NCI-H526 (cell line): ENCODE results near the gene DNAH3.
"Not testable (repeated sequence)": the region's sequence is repeated elsewhere in the genome, so short reads cannot be mapped to it uniquely, and the experiment has no call there.

Source experiments
- DNase-seq, 2 experiments: peaks; one replicate each; lab custom pipeline; 2025; lab: John Stamatoyannopoulos, UW

DNAH3 gene

DNA sequence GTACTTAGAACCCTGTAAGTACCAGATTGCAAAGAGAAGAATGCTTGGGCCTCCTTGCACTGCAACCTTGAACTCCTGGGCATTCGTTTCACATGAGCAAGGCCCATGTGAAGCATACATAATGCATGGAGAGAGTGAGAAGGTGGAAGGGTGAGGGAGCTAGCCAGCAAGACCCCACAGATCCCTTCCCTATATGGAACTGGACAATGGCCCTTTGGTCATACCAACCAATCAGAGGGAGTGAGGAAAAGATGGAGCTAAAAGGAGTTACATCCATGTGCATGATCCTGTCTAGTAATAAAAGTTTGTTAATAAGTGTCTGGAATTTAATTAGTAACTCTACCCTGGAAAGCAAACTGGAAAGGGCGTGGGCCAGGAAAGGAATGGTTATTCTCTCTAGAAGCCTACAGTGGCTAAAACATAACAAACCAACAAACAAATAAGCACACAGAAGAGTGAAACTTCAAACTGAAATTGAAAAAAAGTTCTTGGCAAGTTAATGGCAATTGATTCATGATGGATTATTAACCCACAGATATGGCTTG, 29.6 kb downstream of the DNAH3 start:
- DNase-seq: no peak

DNA sequence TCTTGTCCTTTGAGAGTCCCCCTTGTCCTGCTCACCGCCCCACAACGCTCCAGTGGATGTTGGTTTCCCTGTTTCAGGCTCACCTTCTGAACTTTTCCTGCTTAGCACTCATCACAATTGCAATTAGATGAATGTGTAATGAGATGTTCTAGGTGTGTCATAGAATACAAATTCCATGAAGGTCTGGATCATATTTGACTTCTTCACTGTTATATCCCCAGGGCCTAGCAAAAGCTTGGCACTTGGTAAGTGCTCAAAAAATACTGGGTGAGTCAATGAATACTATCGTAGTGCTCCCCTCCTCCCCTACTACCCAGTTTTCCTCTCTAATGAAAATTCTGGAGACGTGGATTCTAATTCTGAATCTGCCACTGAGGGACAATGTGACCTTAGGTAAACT, 33.1 kb downstream of the DNAH3 start:
- DNase-seq: no peak

GRCh38 chr16:21116148-21116693, 34.4 kb downstream of the DNAH3 start:
- DNase-seq: no peak

- not testable (repeated sequence) for DNase-seq
These were observed 35.1 kb downstream of the DNAH3 start for GRCh38 chr16:21115551-21115950.

- no peak for DNase-seq
These were observed 46.4 kb downstream of the DNAH3 start for GRCh38 chr16:21103941-21104860.

DNA sequence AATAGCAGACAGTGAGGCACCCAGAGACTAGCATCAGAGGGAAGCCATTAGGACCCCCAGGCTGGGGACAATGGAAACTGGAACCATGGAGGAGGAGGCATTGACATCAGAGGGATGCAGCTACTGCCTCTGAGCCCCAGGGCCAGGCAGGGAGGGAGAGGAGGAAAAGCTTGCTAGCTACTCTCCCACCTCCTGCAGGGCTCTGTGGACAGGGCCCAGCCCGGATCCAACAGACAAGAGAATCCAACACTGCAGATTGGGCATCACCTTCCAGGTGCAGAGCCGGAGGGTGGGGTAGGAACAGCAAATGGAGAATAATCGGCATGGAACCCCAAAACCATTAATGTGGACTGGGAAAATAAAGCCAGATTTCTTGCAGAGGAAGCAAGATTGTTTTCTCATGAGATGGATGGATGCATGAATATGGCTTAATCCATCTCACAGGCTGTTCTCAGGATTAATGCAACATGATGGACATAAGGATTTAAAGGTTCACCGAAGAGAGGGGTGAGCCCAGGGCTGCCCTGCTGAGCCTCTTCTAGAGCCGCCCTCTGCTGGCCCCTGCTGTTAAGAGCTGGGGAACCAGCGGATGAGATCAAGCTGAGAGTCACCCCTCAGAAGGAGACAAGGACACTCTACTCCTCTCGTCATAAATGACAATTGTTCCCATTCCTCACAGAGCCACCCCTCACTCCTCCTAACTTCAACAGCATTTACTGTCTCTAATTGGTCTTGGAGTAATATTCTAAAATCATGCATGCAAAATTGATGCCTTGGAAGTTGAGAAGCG, 48.8 kb downstream of the DNAH3 start:
- DNase-seq: peak; percentile 3 to 44

- DNase-seq: no peak
These were observed 50.2 kb downstream of the DNAH3 start for GRCh38 chr16:21100447-21100846.

- no peak for DNase-seq
These were observed 53.5 kb downstream of the DNAH3 start for GRCh38 chr16:21097151-21097550.

DNA sequence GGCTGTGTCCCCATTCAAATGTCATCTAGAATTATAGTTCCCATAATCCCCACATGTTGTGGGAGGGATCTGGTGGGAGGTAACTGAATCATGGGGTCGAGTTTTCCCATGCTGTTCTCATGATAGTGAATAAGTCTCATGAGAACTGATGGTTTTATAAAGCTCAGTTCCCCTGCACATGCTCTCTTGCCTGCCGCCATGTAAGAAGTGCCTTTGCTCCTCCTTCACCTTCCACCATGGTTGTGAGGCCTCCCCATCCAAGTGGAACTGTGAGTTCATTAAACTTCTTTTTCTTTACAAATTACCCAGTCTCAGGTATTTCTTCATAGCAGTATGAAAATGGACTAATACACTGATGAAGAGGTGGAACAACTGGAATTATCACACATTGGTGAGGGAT, 55.9 kb downstream of the DNAH3 start:
- DNase-seq: not testable (repeated sequence)

- no peak for DNase-seq
These were observed 57.7 kb downstream of the DNAH3 start for GRCh38 chr16:21092951-21093350.

DNA sequence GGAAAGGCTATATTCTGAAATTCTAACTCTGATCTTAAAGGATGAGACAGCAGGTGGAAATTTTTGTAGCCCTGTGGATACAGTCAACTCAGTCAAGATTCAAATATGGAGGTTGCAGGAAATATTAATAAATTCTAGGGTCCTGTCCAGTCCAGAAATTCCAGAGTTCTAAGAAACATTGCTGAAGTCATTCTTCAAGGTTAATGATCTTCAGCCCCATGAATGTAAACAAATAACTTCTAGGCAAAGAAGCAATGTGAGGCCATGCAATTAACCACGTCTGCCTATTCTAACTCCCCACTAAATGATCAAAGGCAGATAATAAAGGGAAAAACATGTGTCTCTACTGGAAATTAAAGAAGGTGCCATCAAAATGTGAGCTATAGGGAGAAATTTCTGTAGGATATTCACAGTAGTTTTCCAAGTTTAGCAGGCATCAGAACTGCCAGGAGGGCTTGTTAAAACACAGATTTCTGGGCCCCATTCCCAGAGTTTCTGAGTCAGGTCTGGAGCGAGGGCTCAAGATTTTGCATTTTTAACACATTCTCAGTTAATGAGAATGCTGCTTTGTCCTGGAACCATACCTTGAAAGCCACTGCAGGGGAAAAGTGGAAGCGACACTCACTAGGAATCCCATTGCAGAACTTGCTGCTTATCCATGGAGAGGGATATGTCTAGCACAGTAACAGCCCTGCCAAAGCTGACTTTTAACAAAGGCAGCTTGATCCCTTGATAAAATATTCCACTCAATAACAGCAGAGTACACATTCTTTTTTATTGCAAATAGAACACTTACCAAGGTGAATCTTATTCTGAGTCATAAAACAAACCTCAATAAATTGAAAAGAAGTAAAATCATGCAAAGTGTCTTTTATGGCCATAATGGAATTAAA, 61.8 kb downstream of the DNAH3 start:
- no peak for DNase-seq

- no peak for DNase-seq
These were observed 62.5 kb downstream of the DNAH3 start for GRCh38 chr16:21088143-21088542.

DNA sequence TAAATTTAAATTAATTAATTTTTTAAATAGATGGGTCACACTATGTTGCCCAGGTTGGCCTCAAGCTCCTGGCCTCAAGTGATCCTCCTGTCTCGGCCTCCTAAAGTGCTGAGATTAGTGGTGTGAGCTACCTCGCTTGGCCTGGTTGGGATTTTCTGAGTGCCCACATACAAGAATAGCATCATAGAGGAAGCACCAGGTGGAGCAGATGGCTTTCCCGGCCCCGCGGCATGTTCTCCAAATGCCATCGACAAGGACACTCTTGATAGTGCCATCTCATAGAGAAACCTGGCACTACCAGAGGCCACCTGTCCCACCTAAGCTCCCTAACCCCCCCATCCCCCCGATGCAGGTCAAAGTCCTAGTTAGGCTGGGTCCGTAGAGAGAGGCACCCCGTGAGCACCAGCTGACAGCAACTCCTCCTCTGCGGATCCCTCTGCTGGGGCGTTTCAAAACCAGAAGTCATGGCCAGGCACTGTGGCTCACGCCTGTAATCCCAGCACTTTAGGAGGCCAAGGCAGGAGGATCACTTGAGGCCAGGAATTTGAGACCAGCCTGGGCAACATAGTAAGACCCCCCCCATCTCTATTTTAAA, 65.9 kb downstream of the DNAH3 start:
- peak in 1 of 2 experiments; percentile 7 for DNase-seq

DNA sequence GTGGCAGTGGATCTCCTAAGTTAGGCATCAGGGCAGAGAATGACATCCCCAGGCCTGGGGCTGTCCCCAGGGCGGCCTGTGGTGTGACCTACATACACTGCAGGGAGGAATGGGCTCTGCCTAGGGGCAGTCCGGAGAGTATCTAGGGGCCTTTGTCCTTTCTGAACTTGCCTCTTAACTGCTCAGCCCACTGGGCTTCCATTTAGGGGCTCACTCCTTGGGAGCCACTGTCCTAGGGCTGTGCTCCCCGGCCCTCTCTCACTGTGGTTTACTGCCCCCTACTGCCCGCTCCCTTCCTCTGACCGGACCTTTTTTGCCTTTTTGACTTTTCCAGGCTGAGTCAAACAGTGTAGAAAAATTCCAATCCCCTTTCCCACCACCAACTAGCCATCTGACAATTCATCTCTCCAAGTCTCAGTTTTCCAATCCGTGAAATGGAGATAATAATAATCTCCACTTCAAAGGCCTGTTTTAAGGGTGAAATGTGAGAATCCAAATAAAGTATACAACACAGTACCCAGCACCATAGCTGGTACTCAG, 66.8 kb downstream of the DNAH3 start:
- DNase-seq: peak; percentile 8 to 65

- no peak for DNase-seq
These were observed 69.3 kb downstream of the DNAH3 start for GRCh38 chr16:21081329-21081728.

DNA sequence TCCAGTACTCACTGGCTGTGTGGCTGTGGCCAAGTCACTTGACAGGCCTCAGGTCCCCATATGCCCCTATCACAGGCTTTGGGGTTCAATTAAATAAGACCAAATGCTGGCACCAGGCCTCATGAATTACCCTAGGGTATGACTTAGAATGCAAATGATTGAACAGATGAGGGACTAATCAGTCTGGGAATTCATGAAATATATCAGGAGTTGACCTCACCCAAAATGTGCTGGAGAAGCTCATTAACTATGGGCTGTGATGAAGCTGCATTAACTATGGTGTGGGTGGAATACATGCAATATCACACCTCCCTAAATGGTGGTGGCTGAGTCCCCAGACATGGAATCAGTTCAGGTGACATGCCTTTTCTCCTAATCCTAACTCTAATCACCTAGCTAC, 72.1 kb downstream of the DNAH3 start:
- no peak for DNase-seq

GRCh38 chr16:21076186-21076883, 74.3 kb downstream of the DNAH3 start:
- no peak for DNase-seq

DNA sequence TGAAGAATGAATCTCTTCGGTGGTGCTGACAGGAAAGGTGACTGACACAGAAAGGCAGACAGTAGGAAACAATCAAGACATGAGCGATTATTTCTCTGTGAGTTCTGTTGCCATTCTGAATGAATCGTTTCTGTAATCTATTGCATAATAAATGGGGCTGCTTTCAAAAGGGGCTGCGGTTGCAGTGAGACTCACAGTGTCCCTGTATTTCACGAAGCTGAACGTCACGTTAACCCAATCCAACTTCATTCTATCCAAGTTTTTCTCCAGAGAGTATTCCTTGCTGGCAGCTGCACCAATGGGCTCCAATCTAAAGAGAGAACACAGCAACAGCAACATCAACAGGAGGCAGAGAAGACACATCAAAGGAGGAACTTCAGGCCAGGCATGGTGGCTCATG, 75.4 kb downstream of the DNAH3 start:
- DNase-seq: no peak

DNA sequence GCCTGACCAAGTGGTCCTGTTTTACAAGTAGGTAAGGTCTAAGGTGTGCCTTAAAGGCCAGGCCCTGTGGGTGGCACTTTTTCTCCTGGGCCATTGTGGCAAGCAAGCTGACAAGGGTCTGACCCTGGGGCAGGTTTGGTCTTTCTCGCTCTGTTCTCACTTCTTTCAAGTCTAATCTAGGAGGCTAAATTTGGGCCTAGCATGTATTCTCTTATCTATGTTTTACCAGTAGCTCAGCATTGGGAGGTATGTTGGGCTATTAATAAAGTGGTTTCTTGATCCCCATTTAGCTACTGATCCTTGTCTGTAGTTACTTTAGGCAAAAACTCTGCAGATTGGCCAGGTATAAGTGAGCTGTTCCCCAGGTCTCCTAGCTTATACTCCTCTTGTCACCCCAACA, 77.7 kb downstream of the DNAH3 start:
- DNase-seq: no peak

GRCh38 chr16:21071741-21072140, 78.9 kb downstream of the DNAH3 start:
- DNase-seq: no peak
